OCI-LY1 (cell line): ENCODE data around the gene GALNT5.

Experiments used
- H2AFZ ChIP-seq: fragments of 200-600 bp; sonication (generic), shearing (Covaris generic); 2 replicates; pipeline ENCODE4 v1.6.0; 2014; ENCODE audit warnings: antibody characterized with exemption, mild to moderate bottlenecking, low read length
- H3F3A ChIP-seq: fragments of 200-600 bp; sonication (generic), shearing (Covaris generic); 2 replicates; pipeline ENCODE4 v1.6.0; 2014; ENCODE audit warnings: mild to moderate bottlenecking, antibody characterized with exemption, low read length, moderate library complexity; ENCODE audit not compliant: insufficient read depth
- H3K27ac ChIP-seq: fragments of 200-600 bp; sonication (generic); 2 replicates; pipeline ENCODE4 v1.5.1; 2014; ENCODE audit warnings: low read length, mixed run types, mild to moderate bottlenecking, low read depth; ENCODE audit not compliant: poor library complexity, severe bottlenecking
- H3K27me3 ChIP-seq: fragments of 200-600 bp; sonication (generic); 2 replicates; pipeline ENCODE4 v1.6.0; 2014; ENCODE audit warnings: antibody characterized with exemption, mild to moderate bottlenecking, low read length, moderate library complexity; ENCODE audit not compliant: insufficient read depth
- H3K36me3 ChIP-seq: fragments of 200-600 bp; sonication (generic); 2 replicates; pipeline ENCODE4 v1.6.1; 2014; ENCODE audit warnings: mild to moderate bottlenecking, antibody characterized with exemption, low read length, moderate library complexity, mixed read lengths; ENCODE audit not compliant: insufficient read depth
- H3K4me1 ChIP-seq: fragments of 200-600 bp; sonication (generic); 2 replicates; pipeline ENCODE4 v1.5.1; 2014; ENCODE audit warnings: mild to moderate bottlenecking, low read length, moderate library complexity; ENCODE audit not compliant: insufficient read depth, severe bottlenecking
- H3K4me2 ChIP-seq: fragments of 200-600 bp; sonication (generic), shearing (Covaris generic); 2 replicates; pipeline ENCODE4 v1.6.1; 2014; ENCODE audit warnings: low read length
- H3K4me3 ChIP-seq: fragments of 200-600 bp; sonication (generic); 2 replicates; pipeline ENCODE4 v1.5.1; 2014; ENCODE audit warnings: low read length, low read depth, mild to moderate bottlenecking, mixed read lengths; ENCODE audit not compliant: poor library complexity, severe bottlenecking
- H3K79me2 ChIP-seq: fragments of 200-600 bp; shearing (Covaris generic); 2 replicates; pipeline ENCODE4 v1.6.1; 2016; ENCODE audit warnings: mixed run types, low read length, mixed read lengths; ENCODE audit not compliant: insufficient read depth
- H3K9ac ChIP-seq: fragments of 200-600 bp; sonication (generic), shearing (Covaris generic); 2 replicates; pipeline ENCODE4 v1.6.1; 2014; ENCODE audit warnings: mild to moderate bottlenecking, low read length, mixed read lengths
- H3K9me2 ChIP-seq: fragments of 200-600 bp; sonication (generic), shearing (Covaris generic); 2 replicates; pipeline ENCODE4 v1.6.1; 2014; ENCODE audit warnings: low read depth, mild to moderate bottlenecking, low read length, mixed read lengths
- H3K9me3 ChIP-seq: fragments of 200-600 bp; shearing (Covaris generic); 2 replicates; pipeline ENCODE4 v1.6.1; 2014; ENCODE audit warnings: low read length, mixed read lengths
- H4K20me1 ChIP-seq: fragments of 200-600 bp; sonication (generic), shearing (Covaris generic); 2 replicates; pipeline ENCODE4 v1.6.0; 2016; ENCODE audit warnings: mild to moderate bottlenecking, low read length; ENCODE audit not compliant: insufficient read depth
- EZH2 ChIP-seq: fragments of 200-600 bp; sonication (generic), shearing (Covaris generic); IDR thresholded peaks from 2 replicates; pipeline ENCODE4 v1.8.0; 2017; ENCODE audit warnings: borderline replicate concordance, mixed run types, mild to moderate bottlenecking, antibody characterized with exemption, low read length, moderate library complexity, mixed read lengths
- TF ChIP-seq, protein P1 (sequence below): fragments of 200-600 bp; sonication (generic), shearing (Covaris generic); IDR thresholded peaks from 2 replicates; pipeline ENCODE4 v1.5.1; 2017; ENCODE audit warnings: mild to moderate bottlenecking, antibody characterized with exemption, low read length, moderate library complexity, mixed read lengths

The GALNT5 gene

DNA sequence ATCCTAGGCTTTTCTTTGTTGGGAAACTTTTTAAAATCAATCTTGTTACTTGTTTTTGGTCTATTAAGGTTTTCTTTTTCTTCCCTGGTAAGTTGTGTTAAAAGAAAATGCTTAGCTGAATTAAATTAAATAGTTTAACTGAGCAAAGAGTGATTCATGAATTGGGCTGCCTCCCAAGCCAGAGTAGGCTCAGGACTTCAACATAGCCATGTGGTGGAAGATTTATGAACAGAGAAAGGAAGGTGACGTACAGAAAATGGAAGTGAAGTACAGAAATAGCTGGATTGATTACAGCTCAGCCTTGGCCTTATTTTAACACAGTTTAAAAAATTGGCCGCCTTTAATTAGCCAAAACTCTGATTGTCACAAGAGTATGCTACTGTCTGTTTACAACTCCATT, 27.9 kb upstream of the GALNT5 start:
- no peaks in the 10 kb centered on the region for H3K9me3 ChIP-seq
- H3K4me1 ChIP-seq: no peaks in the 10 kb centered on the region
- H3K4me2 ChIP-seq: no peak overlapping the region
- H3K36me3 ChIP-seq: no peaks in the 10 kb centered on the region
- H2AFZ ChIP-seq: no peak overlapping the region
- H3K79me2 ChIP-seq: no peaks in the 10 kb centered on the region
- no peak overlapping the region for H3K27ac ChIP-seq
- H3F3A ChIP-seq: no peaks in the 10 kb centered on the region
- H3K4me3 ChIP-seq: no peak overlapping the region
- no peaks in the 10 kb centered on the region for H3K27me3 ChIP-seq
- H3K9me2 ChIP-seq: no peaks in the 10 kb centered on the region
- H3K9ac ChIP-seq: no peak overlapping the region
- no peak for TF ChIP-seq EZH2
- TF ChIP-seq, protein P1, sequence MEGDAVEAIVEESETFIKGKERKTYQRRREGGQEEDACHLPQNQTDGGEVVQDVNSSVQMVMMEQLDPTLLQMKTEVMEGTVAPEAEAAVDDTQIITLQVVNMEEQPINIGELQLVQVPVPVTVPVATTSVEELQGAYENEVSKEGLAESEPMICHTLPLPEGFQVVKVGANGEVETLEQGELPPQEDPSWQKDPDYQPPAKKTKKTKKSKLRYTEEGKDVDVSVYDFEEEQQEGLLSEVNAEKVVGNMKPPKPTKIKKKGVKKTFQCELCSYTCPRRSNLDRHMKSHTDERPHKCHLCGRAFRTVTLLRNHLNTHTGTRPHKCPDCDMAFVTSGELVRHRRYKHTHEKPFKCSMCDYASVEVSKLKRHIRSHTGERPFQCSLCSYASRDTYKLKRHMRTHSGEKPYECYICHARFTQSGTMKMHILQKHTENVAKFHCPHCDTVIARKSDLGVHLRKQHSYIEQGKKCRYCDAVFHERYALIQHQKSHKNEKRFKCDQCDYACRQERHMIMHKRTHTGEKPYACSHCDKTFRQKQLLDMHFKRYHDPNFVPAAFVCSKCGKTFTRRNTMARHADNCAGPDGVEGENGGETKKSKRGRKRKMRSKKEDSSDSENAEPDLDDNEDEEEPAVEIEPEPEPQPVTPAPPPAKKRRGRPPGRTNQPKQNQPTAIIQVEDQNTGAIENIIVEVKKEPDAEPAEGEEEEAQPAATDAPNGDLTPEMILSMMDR: no peak
- no peaks in the 10 kb centered on the region for H4K20me1 ChIP-seq

DNA sequence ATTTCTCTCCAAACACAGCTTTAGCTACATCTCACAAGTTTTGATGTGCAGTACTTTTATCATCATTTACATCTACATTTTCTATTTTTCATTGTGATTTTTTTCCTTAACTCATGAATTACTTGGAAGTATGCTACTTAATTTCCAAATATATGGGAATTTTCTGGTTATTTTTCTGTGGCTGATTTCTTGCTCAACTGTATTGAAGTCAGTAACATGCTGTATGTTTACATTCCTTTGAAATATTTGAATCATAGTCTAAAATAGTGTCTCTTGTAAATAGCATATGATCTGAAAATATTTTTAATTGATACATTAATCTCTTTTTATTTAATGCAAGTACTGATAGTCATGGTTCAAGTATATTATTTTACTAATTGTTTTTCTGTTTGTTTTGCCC, 26.0 kb upstream of the GALNT5 start:
- no peaks in the 10 kb centered on the region for H4K20me1 ChIP-seq
- H3K4me2 ChIP-seq: no peak overlapping the region
- TF ChIP-seq, protein P1: no peak
- no peak for TF ChIP-seq EZH2
- no peaks in the 10 kb centered on the region for H3K27me3 ChIP-seq
- no peak overlapping the region for H2AFZ ChIP-seq
- no peak overlapping the region for H3K4me3 ChIP-seq
- H3K9ac ChIP-seq: no peak overlapping the region
- H3K36me3 ChIP-seq: no peaks in the 10 kb centered on the region
- H3K27ac ChIP-seq: no peak overlapping the region
- no peaks in the 10 kb centered on the region for H3K4me1 ChIP-seq
- H3F3A ChIP-seq: no peaks in the 10 kb centered on the region
- H3K9me2 ChIP-seq: no peaks in the 10 kb centered on the region
- no peaks in the 10 kb centered on the region for H3K79me2 ChIP-seq
- H3K9me3 ChIP-seq: no peaks in the 10 kb centered on the region

DNA sequence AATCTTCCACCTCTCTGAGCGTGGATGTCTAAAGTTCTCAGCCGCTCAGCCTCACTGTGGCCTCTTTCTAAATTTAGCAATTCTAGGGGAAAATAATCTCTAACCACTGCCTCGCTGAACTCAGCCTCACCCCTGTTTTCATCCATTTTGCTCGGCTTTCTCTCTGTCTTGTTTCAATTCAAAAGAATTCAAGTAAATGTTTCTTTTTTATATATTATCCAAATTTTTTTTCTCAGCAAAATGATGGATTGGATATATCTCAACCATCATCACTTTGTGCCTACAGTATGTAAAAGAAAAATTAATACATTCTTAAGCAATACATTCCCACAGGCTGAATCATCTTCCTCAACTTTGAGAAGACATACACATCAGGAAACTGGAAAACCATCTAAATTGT, 24.0 kb upstream of the GALNT5 start:
- no peak for TF ChIP-seq EZH2
- TF ChIP-seq, protein P1: no peak
- H2AFZ ChIP-seq: no peak overlapping the region

More for the DNA sequence above, 24.0 kb upstream of the GALNT5 start:
- Histone ChIP-seq H3K9me3 (no peaks in the 10 kb centered on the region), H3K36me3 (no peaks in the 10 kb centered on the region), H3K4me2 (no peak overlapping the region), H3K79me2 (no peaks in the 10 kb centered on the region), H3K4me3 (no peak overlapping the region), H3K4me1 (no peaks in the 10 kb centered on the region), H3K9ac (no peak overlapping the region), H3F3A (no peaks in the 10 kb centered on the region), H4K20me1 (no peaks in the 10 kb centered on the region), H3K27me3 (no peaks in the 10 kb centered on the region), H3K27ac (no peak overlapping the region), H3K9me2 (no peaks in the 10 kb centered on the region)
